ENCODE results near the gene SLC39A11.

DNA sequence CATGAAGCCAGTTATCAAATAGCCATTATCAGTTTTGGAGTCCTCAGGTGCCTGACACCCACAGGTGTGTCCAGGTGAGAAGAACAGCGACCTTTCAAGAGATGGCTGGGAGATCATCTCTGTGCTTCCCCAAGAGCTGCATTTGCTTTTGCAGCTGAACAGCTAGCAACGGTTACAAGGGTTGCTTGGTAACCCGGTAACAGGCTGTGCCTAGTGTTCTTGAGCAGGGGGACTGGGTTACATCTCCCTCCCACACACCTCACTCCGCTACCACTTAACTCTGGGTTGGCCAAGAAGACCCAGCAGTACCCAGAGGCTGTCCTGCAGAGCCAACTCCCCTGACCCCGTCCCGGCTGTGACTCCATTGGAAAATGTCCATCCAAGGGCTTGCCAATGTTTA, 147.0 kb downstream of the SLC39A11 start:
- TF ChIP-seq EZH2 (IDR thresholded peaks at IDR 0.05; ENCODE audit: borderline replicate concordance, low read length) (no peak), CTCF (conservative IDR thresholded peaks at IDR 0.05 in 1 of 2, IDR thresholded peaks at IDR 0.05 in 1 of 2; ENCODE audit: extremely low read depth in 1 of 2, insufficient read depth in 1 of 2, low read depth in 1 of 2, low read length in 2 of 2) (no peak)
